Thymus (tissue), 2 donors: ENCODE data around the gene EDNRA. TPM values are rescaled to one million over a fixed set of nuclear protein-coding genes. Genes with fewer than 3 reads are reported as not detected.

ENCODE experiments used
- polyA plus RNA-seq: library from polyadenylated mRNA; stranded (reverse); fragments of 200-250 nt; gene quantifications from one replicate; pipeline ENCODE4 v1.2.3, GENCODE V29; 2013
- total RNA-seq: library from RNA; stranded (reverse); fragments of 120-200 nt; gene quantifications from one replicate; pipeline ENCODE4 v1.2.4, GENCODE V29; 2013
- donor health status: healthy.

EDNRA gene
- total and polyA plus RNA-seq, 2 donors: 4.7 to 10.1 TPM

Other genes with a start within 250 kb of the EDNRA start
- 14.4 TPM for gene TMEM184C, start 136.3 kb downstream of the EDNRA start, total RNA-seq
- gene TMEM184C, start 136.3 kb downstream of the EDNRA start, polyA plus RNA-seq: 8.2 TPM
- gene PRMT9, start 203.1 kb downstream of the EDNRA start, total RNA-seq: 16.5 TPM
- gene PRMT9, start 203.1 kb downstream of the EDNRA start, polyA plus RNA-seq: 9.7 TPM